Chondrocyte (in vitro differentiated cells): ENCODE measurements around the gene TMEM164. TPM values are rescaled to one million over a fixed set of nuclear protein-coding genes. Genes with fewer than 3 reads are reported as not detected.

Experiments used
- DNase-seq: peaks from one replicate; pipeline ENCODE4 v3.0.0; 2021; ENCODE audit warnings: mixed read lengths, low spot score
- H3K27ac Mint-ChIP-seq: one replicate; pipeline ENCODE4 v1.8.0; 2021; ENCODE audit warnings: mild to moderate bottlenecking, moderate library complexity, mixed read lengths; ENCODE audit not compliant: unreplicated experiment
- H3K27me3 Mint-ChIP-seq: 2 replicates; pipeline ENCODE4 v1.8.0; 2021; ENCODE audit warnings: low read depth, mixed read lengths
- H3K36me3 Mint-ChIP-seq: 2 replicates; pipeline ENCODE4 v1.8.0; 2021; ENCODE audit warnings: low read depth, mixed read lengths
- H3K4me1 Mint-ChIP-seq: 2 replicates; pipeline ENCODE4 v1.8.0; 2021; ENCODE audit warnings: low read depth, mild to moderate bottlenecking, mixed read lengths
- H3K4me3 Mint-ChIP-seq: one replicate; pipeline ENCODE4 v1.8.0; 2021; ENCODE audit warnings: mild to moderate bottlenecking, moderate library complexity, mixed read lengths; ENCODE audit not compliant: unreplicated experiment
- H3K9me3 Mint-ChIP-seq: 2 replicates; pipeline ENCODE4 v1.8.0; 2021; ENCODE audit warnings: low read depth, mixed read lengths
- total RNA-seq: library from RNA; stranded (reverse); gene quantifications from 3 replicates; pipeline ENCODE4 v1.2.1, GENCODE V29; 2021
- TF ChIP-seq, protein P1 (sequence below): fragments of 200-600 bp; sonication (generic); IDR thresholded peaks from 2 replicates; pipeline ENCODE4 v1.5.0; 2021; ENCODE audit warnings: antibody characterized with exemption, mild to moderate bottlenecking, moderate library complexity

Gene TMEM164
- total RNA-seq, 1 donor from 2014 or later, result 11.8 TPM

DNA sequence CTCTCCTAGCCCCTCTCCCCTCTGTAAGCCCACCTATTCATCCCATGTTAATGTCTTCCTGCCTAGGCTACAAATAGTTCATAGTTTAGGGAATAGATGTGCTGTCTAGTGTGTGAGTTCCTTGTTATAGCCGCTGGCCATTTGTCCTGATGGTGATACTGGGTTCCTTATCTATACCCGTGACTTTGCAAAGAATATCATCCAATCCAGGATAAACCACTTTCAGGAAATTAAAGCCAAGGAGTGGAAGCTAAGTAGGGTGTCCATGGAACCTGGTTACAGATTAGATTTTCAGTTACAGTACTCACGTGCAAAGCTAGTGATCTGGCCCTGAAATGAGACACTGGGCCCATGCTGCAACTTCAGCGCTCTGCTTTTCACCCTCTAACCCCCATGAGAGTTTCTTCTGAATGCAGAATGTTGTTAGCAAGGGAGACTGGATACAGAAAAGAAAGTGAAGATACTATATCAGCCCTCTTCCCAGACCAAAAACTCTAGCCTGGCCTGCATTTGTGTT is 111.4 kb downstream of the TMEM164 start:
- TF ChIP-seq, protein P1, sequence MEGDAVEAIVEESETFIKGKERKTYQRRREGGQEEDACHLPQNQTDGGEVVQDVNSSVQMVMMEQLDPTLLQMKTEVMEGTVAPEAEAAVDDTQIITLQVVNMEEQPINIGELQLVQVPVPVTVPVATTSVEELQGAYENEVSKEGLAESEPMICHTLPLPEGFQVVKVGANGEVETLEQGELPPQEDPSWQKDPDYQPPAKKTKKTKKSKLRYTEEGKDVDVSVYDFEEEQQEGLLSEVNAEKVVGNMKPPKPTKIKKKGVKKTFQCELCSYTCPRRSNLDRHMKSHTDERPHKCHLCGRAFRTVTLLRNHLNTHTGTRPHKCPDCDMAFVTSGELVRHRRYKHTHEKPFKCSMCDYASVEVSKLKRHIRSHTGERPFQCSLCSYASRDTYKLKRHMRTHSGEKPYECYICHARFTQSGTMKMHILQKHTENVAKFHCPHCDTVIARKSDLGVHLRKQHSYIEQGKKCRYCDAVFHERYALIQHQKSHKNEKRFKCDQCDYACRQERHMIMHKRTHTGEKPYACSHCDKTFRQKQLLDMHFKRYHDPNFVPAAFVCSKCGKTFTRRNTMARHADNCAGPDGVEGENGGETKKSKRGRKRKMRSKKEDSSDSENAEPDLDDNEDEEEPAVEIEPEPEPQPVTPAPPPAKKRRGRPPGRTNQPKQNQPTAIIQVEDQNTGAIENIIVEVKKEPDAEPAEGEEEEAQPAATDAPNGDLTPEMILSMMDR, result no peak
- Mint-ChIP-seq H3K4me3 (no peak overlapping the region), H3K27ac (no peak overlapping the region), H3K9me3 (no peaks in the 10 kb centered on the region), H3K36me3 (no peaks in the 10 kb centered on the region), H3K27me3 (no peaks in the 10 kb centered on the region), H3K4me1 (no peaks in the 10 kb centered on the region)
- DNase-seq, result no peak

DNA sequence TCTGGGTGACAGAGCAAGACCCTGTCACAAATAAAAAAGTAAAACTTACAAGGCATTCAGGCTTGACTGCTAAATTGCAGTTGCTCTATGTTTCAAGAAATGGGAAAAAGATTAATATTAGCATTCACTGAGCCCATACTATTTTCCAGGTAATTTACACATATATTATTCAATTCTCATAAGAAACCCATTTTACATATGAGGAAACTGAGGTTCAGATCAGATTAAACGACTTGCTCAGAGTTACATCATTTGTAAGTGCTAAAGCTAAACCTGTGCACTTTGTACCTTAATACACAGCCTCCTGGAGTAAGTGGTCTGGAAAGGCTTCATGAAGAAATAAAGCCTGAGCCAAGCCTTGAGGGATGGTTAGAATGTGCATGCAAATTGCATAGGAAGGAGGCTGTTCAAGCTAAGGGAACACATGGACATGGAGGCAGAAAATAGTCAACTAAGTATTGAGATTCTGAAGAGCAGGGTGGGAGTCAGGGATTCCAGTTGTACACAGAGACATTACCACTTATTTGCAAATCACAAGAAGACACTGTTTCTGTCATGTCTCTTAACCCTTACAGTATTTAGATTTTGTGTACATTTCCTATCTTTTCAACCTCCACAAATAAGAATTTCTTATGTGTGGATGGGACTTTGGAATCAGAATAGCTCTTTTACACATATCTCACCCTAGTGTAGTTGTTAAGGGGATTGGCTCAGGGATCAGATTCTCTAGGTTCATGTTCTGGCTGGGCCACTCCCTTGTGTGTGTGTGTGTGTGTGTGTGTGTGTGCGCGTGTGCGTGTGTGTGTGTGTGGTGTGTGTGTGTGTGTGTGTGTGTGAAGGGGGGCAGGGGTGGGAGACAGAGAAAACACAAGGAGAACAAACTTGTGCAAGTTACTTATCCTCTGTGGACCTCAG is 113.4 kb downstream of the TMEM164 start:
- Mint-ChIP-seq H3K27ac (no peak overlapping the region), H3K9me3 (no peaks in the 10 kb centered on the region), H3K27me3 (no peaks in the 10 kb centered on the region), H3K36me3 (no peaks in the 10 kb centered on the region), H3K4me3 (no peak overlapping the region), H3K4me1 (no peaks in the 10 kb centered on the region)
- TF ChIP-seq, protein P1, result no peak
- DNase-seq, result no peak

DNA sequence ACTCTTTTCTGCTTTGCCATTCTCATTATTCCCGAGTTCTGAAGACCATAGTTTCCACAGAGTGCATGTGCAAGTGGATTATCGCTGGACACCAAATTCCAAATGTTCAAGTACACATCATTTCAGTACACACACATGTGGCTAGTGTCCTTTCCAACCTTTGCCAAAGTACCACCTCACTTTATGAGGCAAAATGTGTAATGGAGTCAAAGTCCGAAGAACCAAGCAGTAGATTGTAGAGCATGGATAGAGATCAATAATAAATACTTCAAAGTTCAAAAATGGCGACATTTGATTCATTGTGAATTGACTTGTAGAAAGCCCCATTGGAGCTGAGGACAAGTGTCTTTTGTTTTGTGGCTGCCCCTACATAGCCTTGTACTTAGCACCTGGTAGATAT is 115.6 kb downstream of the TMEM164 start:
- TF ChIP-seq, protein P1, result no peak
- DNase-seq, result no peak
- Mint-ChIP-seq H3K36me3 (no peaks in the 10 kb centered on the region), H3K9me3 (no peaks in the 10 kb centered on the region), H3K27me3 (no peaks in the 10 kb centered on the region), H3K4me3 (no peak overlapping the region), H3K27ac (no peak overlapping the region), H3K4me1 (no peaks in the 10 kb centered on the region)

DNA sequence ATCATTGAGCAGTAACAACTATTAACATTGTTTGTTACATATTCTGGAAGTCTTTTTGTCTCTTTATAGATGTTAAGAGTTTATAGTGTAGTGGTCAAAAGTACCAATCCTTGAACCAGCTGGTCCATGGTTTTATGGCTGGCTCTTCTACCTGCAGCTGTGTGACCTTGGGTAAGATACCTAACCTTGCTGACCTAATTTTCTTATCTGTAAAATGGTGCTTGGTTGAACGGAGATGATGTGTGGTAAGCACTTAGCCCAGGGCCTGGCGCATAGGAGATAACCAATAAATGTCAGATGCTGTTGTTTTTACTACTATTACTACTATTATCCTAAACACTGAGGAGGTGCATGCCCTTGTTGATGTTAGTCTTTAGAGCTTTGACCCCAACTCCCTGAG is 116.6 kb downstream of the TMEM164 start:
- H3K36me3 Mint-ChIP-seq, result no peaks in the 10 kb centered on the region
- H3K27ac Mint-ChIP-seq, result no peak overlapping the region
- no peaks in the 10 kb centered on the region for H3K9me3 Mint-ChIP-seq
- H3K4me1 Mint-ChIP-seq, result no peaks in the 10 kb centered on the region
- no peak for DNase-seq
- no peaks in the 10 kb centered on the region for H3K27me3 Mint-ChIP-seq
- TF ChIP-seq, protein P1, result no peak
- no peak overlapping the region for H3K4me3 Mint-ChIP-seq

DNA sequence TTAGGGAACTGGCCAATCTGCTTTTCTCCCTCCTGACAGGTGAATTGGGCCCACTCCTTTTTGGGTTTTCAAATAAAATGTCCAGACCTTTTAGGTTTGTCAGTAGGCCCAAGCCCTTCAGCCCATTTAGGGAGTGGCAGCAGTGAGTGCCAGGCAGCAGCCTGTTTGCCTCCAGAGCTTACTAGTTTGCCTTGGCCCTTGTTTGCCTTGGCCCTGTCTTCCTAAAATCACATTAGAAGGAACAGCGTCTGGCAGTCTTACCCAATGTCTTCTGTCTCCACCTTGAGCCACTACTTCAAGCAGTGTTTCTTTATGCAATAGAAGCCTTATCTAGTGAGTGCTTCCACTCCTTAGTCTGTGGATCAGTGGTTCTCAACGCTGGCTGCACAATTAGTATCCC is 117.1 kb downstream of the TMEM164 start:
- H3K4me3 Mint-ChIP-seq, result no peak overlapping the region
- TF ChIP-seq, protein P1, result no peak
- H3K36me3 Mint-ChIP-seq, result no peaks in the 10 kb centered on the region
- no peak overlapping the region for H3K27ac Mint-ChIP-seq
- no peaks in the 10 kb centered on the region for H3K4me1 Mint-ChIP-seq
- H3K9me3 Mint-ChIP-seq, result no peaks in the 10 kb centered on the region
- DNase-seq, result no peak
- no peaks in the 10 kb centered on the region for H3K27me3 Mint-ChIP-seq
